ENCODE measurements around the gene BCO2.

The BCO2 gene

GRCh38 chr11:112229746-112230433, 54.6 kb downstream of the BCO2 start:
- in situ Hi-C loops (cut with HindIII; ENCODE audit: low pct_ligation_motif_present, low pct_unique_long_range_greater_than_20kb, low sequenced_read_pairs): no loop called here
- DNase-seq: no peak

GRCh38 chr11:112231952-112232351, 56.6 kb downstream of the BCO2 start:
- in situ Hi-C loops (cut with HindIII; ENCODE audit: low pct_ligation_motif_present, low pct_unique_long_range_greater_than_20kb, low sequenced_read_pairs): no loop called here
- no peak for DNase-seq

- DNase-seq: no peak
- in situ Hi-C loops (cut with HindIII; ENCODE audit: low pct_ligation_motif_present, low pct_unique_long_range_greater_than_20kb, low sequenced_read_pairs): no loop called here
Measured at GRCh38 chr11:112235750-112236390, 60.6 kb downstream of the BCO2 start.

GRCh38 chr11:112237451-112237850, 62.1 kb downstream of the BCO2 start:
- in situ Hi-C loops (cut with HindIII; ENCODE audit: low pct_ligation_motif_present, low pct_unique_long_range_greater_than_20kb, low sequenced_read_pairs): no loop called here
- DNase-seq: no peak

- in situ Hi-C loops (cut with HindIII; ENCODE audit: low pct_ligation_motif_present, low pct_unique_long_range_greater_than_20kb, low sequenced_read_pairs): no loop called here
Measured at GRCh38 chr11:112238041-112238440, 62.7 kb downstream of the BCO2 start.

GRCh38 chr11:112241486-112241885, 66.2 kb downstream of the BCO2 start:
- DNase-seq: no peak
- in situ Hi-C loops (cut with HindIII; ENCODE audit: low pct_ligation_motif_present, low pct_unique_long_range_greater_than_20kb, low sequenced_read_pairs): no loop called here

More at GRCh38 chr11:112238041-112238440, 62.7 kb downstream of the BCO2 start:
- DNase-seq: no peak

- no peak for DNase-seq
- in situ Hi-C loops (cut with HindIII; ENCODE audit: low pct_ligation_motif_present, low pct_unique_long_range_greater_than_20kb, low sequenced_read_pairs): no loop called here
Measured at GRCh38 chr11:112247201-112247600, 71.9 kb downstream of the BCO2 start.

GRCh38 chr11:112248201-112248600, 72.9 kb downstream of the BCO2 start:
- no peak for DNase-seq
- in situ Hi-C loops (cut with HindIII; ENCODE audit: low pct_ligation_motif_present, low pct_unique_long_range_greater_than_20kb, low sequenced_read_pairs): no loop called here

- DNase-seq: no peak
- in situ Hi-C loops (cut with HindIII; ENCODE audit: low pct_ligation_motif_present, low pct_unique_long_range_greater_than_20kb, low sequenced_read_pairs): no loop called here
Measured at GRCh38 chr11:112249871-112250610, 74.7 kb downstream of the BCO2 start.

GRCh38 chr11:112253605-112254242, 78.4 kb downstream of the BCO2 start:
- in situ Hi-C loops (cut with HindIII; ENCODE audit: low pct_ligation_motif_present, low pct_unique_long_range_greater_than_20kb, low sequenced_read_pairs): no loop called here
- no peak for DNase-seq

- in situ Hi-C loops (cut with HindIII; ENCODE audit: low pct_ligation_motif_present, low pct_unique_long_range_greater_than_20kb, low sequenced_read_pairs): no loop called here
- DNase-seq: no peak
Measured at GRCh38 chr11:112255067-112255720, 79.9 kb downstream of the BCO2 start.

- no peak for DNase-seq
Measured at GRCh38 chr11:112260490-112260889, 85.2 kb downstream of the BCO2 start, which contains the start of gene PLET1. PLET1 (minus strand) TSS chr11:112260860; CDS start chr11:112260589, 271 bp downstream.

GRCh38 chr11:112265659-112266409, 90.5 kb downstream of the BCO2 start:
- no peak for DNase-seq
- in situ Hi-C loops (cut with HindIII; ENCODE audit: low pct_ligation_motif_present, low pct_unique_long_range_greater_than_20kb, low sequenced_read_pairs): no loop called here

More at GRCh38 chr11:112260490-112260889, 85.2 kb downstream of the BCO2 start, which contains the start of gene PLET1:
- in situ Hi-C loops (cut with HindIII; ENCODE audit: low pct_ligation_motif_present, low pct_unique_long_range_greater_than_20kb, low sequenced_read_pairs): no loop called here

GRCh38 chr11:112266410-112266778, 91.1 kb downstream of the BCO2 start:
- DNase-seq: no peak
- in situ Hi-C loops (cut with HindIII; ENCODE audit: low pct_ligation_motif_present, low pct_unique_long_range_greater_than_20kb, low sequenced_read_pairs): no loop called here

GRCh38 chr11:112267188-112267591, 91.9 kb downstream of the BCO2 start:
- in situ Hi-C loops (cut with HindIII; ENCODE audit: low pct_ligation_motif_present, low pct_unique_long_range_greater_than_20kb, low sequenced_read_pairs): no loop called here
- no peak for DNase-seq

- in situ Hi-C loops (cut with HindIII; ENCODE audit: low pct_ligation_motif_present, low pct_unique_long_range_greater_than_20kb, low sequenced_read_pairs): no loop called here
- no peak for DNase-seq
Measured at GRCh38 chr11:112268406-112268805, 93.1 kb downstream of the BCO2 start.
